HepG2 (cell line): ENCODE results near the gene ZNF648. TPM values are rescaled to one million over a fixed set of nuclear protein-coding genes. Genes with fewer than 3 reads are reported as not detected.
"Not testable (repeated sequence)": the region's sequence is repeated elsewhere in the genome, so short reads cannot be mapped to it uniquely, and the experiment has no call there.

Experiments used
- ATAC-seq: fragments of 200-7000 bp; cut with Tn5 transposase; 3 replicates; pipeline ENCODE4 v1.9.1; 2020; ENCODE audit warnings: mild to moderate bottlenecking, moderate library complexity
- BruUV-seq: library from RNA; stranded (reverse); fragments of 400-500 nt; replicated peaks from 2 replicates; lab custom pipeline; 2021; lab: Mats Ljungman, UMichigan
- CTCF ChIA-PET: fragments of 300-600 bp; formaldehyde crosslinking; extraction: SDS; loops from one replicate; lab custom pipeline; 2021; ENCODE audit warnings: low total read pairs, inconsistent platforms, low intra/inter-chr PET ratio; lab: Yijun Ruan, JAX
- POLR2A ChIA-PET: fragments of 350-600 bp; sonication (Branson Sonifier 250); formaldehyde crosslinking; loops from one replicate; lab custom pipeline; 2020; ENCODE audit warnings: antibody characterized with exemption, inconsistent platforms; lab: Yijun Ruan, JAX
- DNase-seq: peaks from one replicate; pipeline ENCODE4 v3.0.0-alpha.2; 2015; ENCODE audit warnings: low spot score
- FAIRE-seq: peaks from 3 replicates; lab custom pipeline; 2011; peaks lifted over from hg19 to GRCh38; lab: Jason Lieb, UNC
- H2AFZ ChIP-seq: one replicate; pipeline ENCODE4 v1.6.1; 2011; ENCODE audit warnings: low read length, inconsistent platforms
- H3K27ac ChIP-seq: fragments of 300-600 bp; 3 replicates; pipeline ENCODE4 v1.8.0; 2011; ENCODE audit warnings: mixed run types, mild to moderate bottlenecking, mixed read lengths, low read length, inconsistent platforms; ENCODE audit not compliant: insufficient read depth; ENCODE audit errors: extremely low read length
- H3K27me3 ChIP-seq, 2 experiments: fragments of 200-600 bp in 1 of 2; 2 replicates in 1 of 2; 3 replicates in 1 of 2; pipeline versions ENCODE4 v1.6.0 to v1.8.0; 2011; ENCODE audit warnings: low read length in 2 of 2, mild to moderate bottlenecking in 2 of 2, moderate library complexity in 2 of 2, inconsistent platforms in 1 of 2; ENCODE audit not compliant: insufficient read depth in 2 of 2, control insufficient read depth in 1 of 2
- H3K36me3 ChIP-seq, 2 experiments: fragments of 200-600 bp in 1 of 2; replicated peaks in 1 of 2; 2 replicates in 1 of 2; 3 replicates in 1 of 2; pipeline versions ENCODE4 v1.5.1 to v1.8.0; 2011; ENCODE audit warnings: low read length in 2 of 2, inconsistent platforms in 1 of 2; ENCODE audit not compliant: insufficient read depth in 2 of 2, control insufficient read depth in 1 of 2
- H3K4me1 ChIP-seq: 2 replicates; pipeline ENCODE4 v1.5.1; 2012; ENCODE audit warnings: low read length, inconsistent platforms; ENCODE audit not compliant: insufficient read depth
- H3K4me2 ChIP-seq: 2 replicates; pipeline ENCODE4 v1.6.0; 2011; ENCODE audit warnings: low read depth, low read length, inconsistent platforms
- H3K4me3 ChIP-seq, 3 experiments: fragments of 200-600 bp in 1 of 3; sonication (generic), shearing (Covaris generic) in 1 of 3; replicated peaks in 1 of 3; 2 replicates each; pipeline ENCODE4 v1.5.1; 2011 to 2016; ENCODE audit warnings: low read length in 3 of 3, inconsistent platforms in 2 of 3, low read depth in 2 of 3, mild to moderate bottlenecking in 2 of 3, control low read depth in 1 of 3, mixed read lengths in 1 of 3; ENCODE audit not compliant: insufficient read depth in 1 of 3
- H3K79me2 ChIP-seq: one replicate; pipeline ENCODE4 v1.6.1; 2011; ENCODE audit warnings: low read length, inconsistent platforms; ENCODE audit not compliant: insufficient read depth
- H3K9ac ChIP-seq: 2 replicates; pipeline ENCODE4 v1.6.0; 2011; ENCODE audit warnings: mild to moderate bottlenecking, low read depth, low read length, inconsistent platforms; ENCODE audit not compliant: insufficient read depth
- H3K9me3 ChIP-seq: 2 replicates; pipeline ENCODE4 v1.5.1; 2012; ENCODE audit warnings: mild to moderate bottlenecking, low read length
- H4K20me1 ChIP-seq: 2 replicates; pipeline ENCODE4 v1.6.0; 2011; ENCODE audit warnings: inconsistent platforms, mild to moderate bottlenecking, low read length, moderate library complexity; ENCODE audit not compliant: insufficient read depth
- GFI1 ChIP-seq: sonication (generic); formaldehyde crosslinking; IDR thresholded peaks from 2 replicates; pipeline ENCODE4 v1.5.0; 2020; ENCODE audit warnings: missing genetic modification reagents, mild to moderate bottlenecking, borderline replicate concordance
- NR2F1 ChIP-seq, 2 experiments: fragments of 450-650 bp in 1 of 2; formaldehyde crosslinking in 1 of 2; IDR thresholded peaks; 2 replicates each; pipeline versions ENCODE4 v1.5.0 to v1.6.1; 2016 to 2020; ENCODE audit warnings: mild to moderate bottlenecking in 1 of 2, missing compliant biosample characterization in 1 of 2, missing genetic modification reagents in 1 of 2, moderate library complexity in 1 of 2
- REL ChIP-seq: sonication (generic); formaldehyde crosslinking; conservative IDR thresholded peaks from 2 replicates; pipeline ENCODE4 v1.8.0; 2022; ENCODE audit warnings: mild to moderate bottlenecking, missing genetic modification reagents, moderate library complexity
- WGBS: methylation state at CpG from one replicate; pipeline ENCODE4 v1.1.6; 2017; ENCODE audit warnings: low lambda C conversion rate; 5-methylcytosine and 5-hydroxymethylcytosine counted together
- in situ Hi-C: cut with HindIII; loops from 2 replicates; pipeline ENCODE4 v1.10.0; 2017; ENCODE audit warnings: low pct_unique_long_range_greater_than_20kb; ENCODE audit not compliant: extremely low pct_ligation_motif_present
- intact Hi-C: fragments of 100-400 bp; cut with micrococcal nuclease; formaldehyde crosslinking; loops from one replicate; pipeline ENCODE4 v1.10.0; 2022; ENCODE audit not compliant: unreplicated experiment
- polyA plus RNA-seq, 8 experiments: library from polyadenylated mRNA; depleted of rRNA in 3 of 8; stranded (reverse) in 7 of 8; unstranded in 1 of 8; fragments of >200 nt; fragmentation: Illumina TruSeq in 4 of 8; extraction: Trizol in 4 of 8; gene quantifications; 2 replicates each; pipeline versions ENCODE4 v1.2.1 to v1.2.3, GENCODE V29; 2011 to 2016; ENCODE audit warnings: low read depth in 4 of 8, missing spikeins in 1 of 8, mixed read lengths in 1 of 8; ENCODE audit not compliant: insufficient read depth in 1 of 8
- total RNA-seq, 5 experiments: library from RNA; depleted of rRNA; stranded (reverse); fragments of >200 nt; fragmentation: Illumina TruSeq; extraction: Trizol; gene quantifications; 2 replicates each; pipeline ENCODE4 v1.2.3, GENCODE V29; 2016; ENCODE audit warnings: low read depth in 1 of 5
- TF ChIP-seq, protein P1 (sequence below): sonication (generic); formaldehyde crosslinking; IDR thresholded peaks from 2 replicates; pipeline ENCODE4 v1.4.0; 2020; ENCODE audit warnings: missing genetic modification reagents
- TF ChIP-seq, protein P2 (sequence below): sonication (generic); formaldehyde crosslinking; IDR thresholded peaks from 2 replicates; pipeline ENCODE4 v1.4.0; 2020; ENCODE audit warnings: missing genetic modification reagents, mild to moderate bottlenecking, borderline replicate concordance

ZNF648 gene
- total and polyA plus RNA-seq, 2 of the 13 experiments (the other 11 are each of a cell fraction or from before 2014, with no cell fraction given), result 0.13 to 0.37 TPM

- CTCF ChIA-PET, result no interaction called here
- in situ Hi-C loops, result loop anchor here (25.0 kb wide), 1 partner anchor 689 kb away; the partner anchor contains the start of gene NPL
- DNase-seq, result no peak
- H3K36me3 ChIP-seq, result no peaks in the 10 kb centered on the region
- no peak overlapping the region for H3K9ac ChIP-seq
- FAIRE-seq, result no peak
- H3K27ac ChIP-seq, result no peak overlapping the region
- H3K79me2 ChIP-seq, result no peaks in the 10 kb centered on the region
- no peaks in the 10 kb centered on the region for H3K27me3 ChIP-seq
- 50% methylated on average over 4 of the region's 4 CpGs for WGBS
- no peaks in the 10 kb centered on the region for H3K9me3 ChIP-seq
- peaks cover 19% of the 10 kb centered on the region for H3K4me1 ChIP-seq
- TF ChIP-seq, protein P1, sequence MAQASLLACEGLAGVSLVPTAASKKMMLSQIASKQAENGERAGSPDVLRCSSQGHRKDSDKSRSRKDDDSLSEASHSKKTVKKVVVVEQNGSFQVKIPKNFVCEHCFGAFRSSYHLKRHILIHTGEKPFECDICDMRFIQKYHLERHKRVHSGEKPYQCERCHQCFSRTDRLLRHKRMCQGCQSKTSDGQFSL (CRISPR knock-in tag), result no peak
- TF ChIP-seq GFI1 (no peak), REL (CRISPR knock-in tag) (no peak)
- H3K4me3 ChIP-seq, result no peak overlapping the region
- H3K4me2 ChIP-seq, result no peak overlapping the region
- intact Hi-C loops, result no loop called here
- ATAC-seq, result no peak
- H2AFZ ChIP-seq, result no peak overlapping the region
- no peaks in the 10 kb centered on the region for H4K20me1 ChIP-seq
- BruUV-seq, result no TSS peak
- POLR2A ChIA-PET, result no interaction called here
Measured at GRCh38 chr1:182098301-182098700, 36.8 kb upstream of the ZNF648 start.

- no peak overlapping the region for H3K4me3 ChIP-seq
- no peak overlapping the region for H3K27ac ChIP-seq
- H3K36me3 ChIP-seq, result no peaks in the 10 kb centered on the region
- H3K9me3 ChIP-seq, result no peaks in the 10 kb centered on the region
- H3K4me1 ChIP-seq, result peaks cover 13% of the 10 kb centered on the region
- ATAC-seq (no peak), FAIRE-seq (no peak)
- no peak overlapping the region for H3K9ac ChIP-seq
- 43% methylated on average over 2 of the region's 2 CpGs for WGBS
- no peak overlapping the region for H2AFZ ChIP-seq
- no peaks in the 10 kb centered on the region for H3K27me3 ChIP-seq
- H4K20me1 ChIP-seq, result no peaks in the 10 kb centered on the region
- in situ Hi-C loops, result loop anchor here (25.0 kb wide), 1 partner anchor 691 kb away; the partner anchor contains the start of gene NPL
- CTCF ChIA-PET, result no interaction called here
- POLR2A ChIA-PET, result no interaction called here
- TF ChIP-seq, protein P2, sequence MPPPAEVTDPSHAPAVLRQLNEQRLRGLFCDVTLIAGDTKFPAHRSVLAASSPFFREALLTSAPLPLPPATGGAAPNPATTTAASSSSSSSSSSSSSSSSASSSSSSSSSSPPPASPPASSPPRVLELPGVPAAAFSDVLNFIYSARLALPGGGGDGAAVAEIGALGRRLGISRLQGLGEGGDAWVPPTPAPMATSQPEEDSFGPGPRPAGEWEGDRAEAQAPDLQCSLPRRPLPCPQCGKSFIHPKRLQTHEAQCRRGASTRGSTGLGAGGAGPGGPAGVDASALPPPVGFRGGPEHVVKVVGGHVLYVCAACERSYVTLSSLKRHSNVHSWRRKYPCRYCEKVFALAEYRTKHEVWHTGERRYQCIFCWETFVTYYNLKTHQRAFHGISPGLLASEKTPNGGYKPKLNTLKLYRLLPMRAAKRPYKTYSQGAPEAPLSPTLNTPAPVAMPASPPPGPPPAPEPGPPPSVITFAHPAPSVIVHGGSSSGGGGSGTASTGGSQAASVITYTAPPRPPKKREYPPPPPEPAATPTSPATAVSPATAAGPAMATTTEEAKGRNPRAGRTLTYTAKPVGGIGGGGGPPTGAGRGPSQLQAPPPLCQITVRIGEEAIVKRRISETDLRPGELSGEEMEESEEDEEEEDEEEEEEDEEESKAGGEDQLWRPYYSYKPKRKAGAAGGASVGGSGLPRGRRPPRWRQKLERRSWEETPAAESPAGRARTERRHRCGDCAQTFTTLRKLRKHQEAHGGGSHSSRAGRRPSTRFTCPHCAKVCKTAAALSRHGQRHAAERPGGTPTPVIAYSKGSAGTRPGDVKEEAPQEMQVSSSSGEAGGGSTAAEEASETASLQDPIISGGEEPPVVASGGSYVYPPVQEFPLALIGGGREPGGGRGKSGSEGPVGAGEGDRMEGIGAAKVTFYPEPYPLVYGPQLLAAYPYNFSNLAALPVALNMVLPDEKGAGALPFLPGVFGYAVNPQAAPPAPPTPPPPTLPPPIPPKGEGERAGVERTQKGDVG (CRISPR knock-in tag), result no peak
- no peak for TF ChIP-seq NR2F1 (CRISPR knock-in tag; IDR thresholded peaks at IDR 0.05)
- TF ChIP-seq, all 625 proteins: peak for 0
- BruUV-seq, result no TSS peak
- Histone ChIP-seq H3K4me2 (no peak overlapping the region), H3K79me2 (no peaks in the 10 kb centered on the region)
- DNase-seq, result no peak
- intact Hi-C loops, result no loop called here
Measured at GRCh38 chr1:182095946-182096345, 34.4 kb upstream of the ZNF648 start.

DNA sequence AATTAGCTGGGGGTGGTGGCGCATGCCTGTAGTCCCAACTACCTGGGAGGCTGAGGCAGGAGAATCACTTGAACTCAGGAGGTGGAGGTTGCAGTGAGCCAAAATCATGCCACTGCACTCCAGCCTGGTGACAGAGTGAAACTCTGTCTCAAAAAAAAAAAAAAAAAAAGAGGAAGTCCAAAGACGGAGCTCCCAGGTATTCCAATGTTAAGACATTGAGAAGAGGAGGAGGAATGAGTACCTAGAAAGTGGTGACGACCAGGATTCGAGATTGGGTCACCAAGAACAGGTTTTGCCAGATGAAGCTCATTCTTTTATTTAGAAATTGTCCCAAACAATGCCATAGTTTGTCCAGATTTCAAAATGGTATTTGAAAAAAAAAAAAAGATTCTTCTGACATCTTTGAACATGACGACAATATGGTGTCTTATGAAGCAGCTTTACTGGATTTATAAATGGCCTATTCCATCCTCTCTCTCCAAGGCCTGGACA, 33.0 kb upstream of the ZNF648 start:
- POLR2A ChIA-PET, FAIRE-seq, H2AFZ ChIP-seq, ATAC-seq, H3K4me2 ChIP-seq, H3K36me3 ChIP-seq, CTCF ChIA-PET, DNase-seq, H3K27ac ChIP-seq, H3K27me3 ChIP-seq, H3K4me3 ChIP-seq, intact Hi-C loops, H3K79me2 ChIP-seq, H3K9ac ChIP-seq, H4K20me1 ChIP-seq, BruUV-seq, H3K9me3 ChIP-seq: not testable (repeated sequence)
- H3K4me1 ChIP-seq, result peaks cover 16% of the 10 kb centered on the region; the same call in 1 of the 2 replicates
- in situ Hi-C loops, result loop anchor here (25.0 kb wide), 1 partner anchor 693 kb away; the partner anchor contains the start of gene NPL
- 45% methylated on average over 5 of the region's 5 CpGs for WGBS
